GM23338 (cell line): Measurements from ENCODE around the gene TNPO1.

Experiments
- EZH2 ChIP-seq: fragments of 200-600 bp; sonication (generic); IDR thresholded peaks from one replicate; pipeline ENCODE4 v1.8.0; 2017; ENCODE audit warnings: antibody characterized with exemption, mild to moderate bottlenecking, low read depth; ENCODE audit not compliant: unreplicated experiment
- EZH2phosphoT487 ChIP-seq: fragments of 200-600 bp; sonication (generic); IDR thresholded peaks from one replicate; pipeline ENCODE4 v1.8.1; 2018; ENCODE audit warnings: antibody characterized with exemption; ENCODE audit not compliant: unreplicated experiment
- POLR2AphosphoS5 ChIP-seq: IDR thresholded peaks from 2 replicates; pipeline ENCODE4 v1.6.1; 2016; ENCODE audit warnings: antibody characterized with exemption, low read depth
- TF ChIP-seq, protein P1 (sequence below): IDR thresholded peaks from one replicate; pipeline ENCODE4 v1.6.1; 2018; ENCODE audit warnings: antibody characterized with exemption; ENCODE audit not compliant: unreplicated experiment

- TF ChIP-seq POLR2AphosphoS5 (no peak), EZH2phosphoT487 (no peak), EZH2 (no peak)
- TF ChIP-seq, protein P1, sequence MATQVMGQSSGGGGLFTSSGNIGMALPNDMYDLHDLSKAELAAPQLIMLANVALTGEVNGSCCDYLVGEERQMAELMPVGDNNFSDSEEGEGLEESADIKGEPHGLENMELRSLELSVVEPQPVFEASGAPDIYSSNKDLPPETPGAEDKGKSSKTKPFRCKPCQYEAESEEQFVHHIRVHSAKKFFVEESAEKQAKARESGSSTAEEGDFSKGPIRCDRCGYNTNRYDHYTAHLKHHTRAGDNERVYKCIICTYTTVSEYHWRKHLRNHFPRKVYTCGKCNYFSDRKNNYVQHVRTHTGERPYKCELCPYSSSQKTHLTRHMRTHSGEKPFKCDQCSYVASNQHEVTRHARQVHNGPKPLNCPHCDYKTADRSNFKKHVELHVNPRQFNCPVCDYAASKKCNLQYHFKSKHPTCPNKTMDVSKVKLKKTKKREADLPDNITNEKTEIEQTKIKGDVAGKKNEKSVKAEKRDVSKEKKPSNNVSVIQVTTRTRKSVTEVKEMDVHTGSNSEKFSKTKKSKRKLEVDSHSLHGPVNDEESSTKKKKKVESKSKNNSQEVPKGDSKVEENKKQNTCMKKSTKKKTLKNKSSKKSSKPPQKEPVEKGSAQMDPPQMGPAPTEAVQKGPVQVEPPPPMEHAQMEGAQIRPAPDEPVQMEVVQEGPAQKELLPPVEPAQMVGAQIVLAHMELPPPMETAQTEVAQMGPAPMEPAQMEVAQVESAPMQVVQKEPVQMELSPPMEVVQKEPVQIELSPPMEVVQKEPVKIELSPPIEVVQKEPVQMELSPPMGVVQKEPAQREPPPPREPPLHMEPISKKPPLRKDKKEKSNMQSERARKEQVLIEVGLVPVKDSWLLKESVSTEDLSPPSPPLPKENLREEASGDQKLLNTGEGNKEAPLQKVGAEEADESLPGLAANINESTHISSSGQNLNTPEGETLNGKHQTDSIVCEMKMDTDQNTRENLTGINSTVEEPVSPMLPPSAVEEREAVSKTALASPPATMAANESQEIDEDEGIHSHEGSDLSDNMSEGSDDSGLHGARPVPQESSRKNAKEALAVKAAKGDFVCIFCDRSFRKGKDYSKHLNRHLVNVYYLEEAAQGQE: no peak
Observed at GRCh38 chr5:72883850-72884249, 67.4 kb downstream of the TNPO1 start.
